Activated gamma-delta T cell (primary cell): ENCODE measurements around the gene CDK5R2.

ENCODE experiments used
- DNase-seq: peaks from one replicate; lab custom pipeline; 2025; lab: John Stamatoyannopoulos, UW

CDK5R2 gene

GRCh38 chr2:219002395-219003266 is 43.2 kb downstream of the CDK5R2 start:
- no peak for DNase-seq

DNA sequence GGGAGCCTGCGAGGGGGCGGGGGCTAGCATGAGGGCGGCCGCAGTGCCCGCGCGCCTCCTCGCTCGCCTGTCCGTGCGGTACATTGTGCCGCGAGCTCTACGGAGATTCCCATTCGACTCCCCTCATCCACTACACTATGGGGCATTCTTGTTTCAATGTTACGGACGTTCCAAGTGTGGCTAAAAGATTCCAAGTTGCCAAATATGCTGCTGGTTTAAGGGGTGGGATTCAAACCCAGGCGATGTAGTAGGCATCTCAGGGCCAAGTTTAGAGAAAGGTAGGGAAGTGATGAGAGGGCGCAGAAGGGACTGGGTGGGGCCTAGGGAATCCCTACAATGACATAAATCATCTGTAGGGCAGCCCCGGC is 43.8 kb downstream of the CDK5R2 start:
- no peak for DNase-seq

GRCh38 chr2:219003979-219004378 is 44.5 kb downstream of the CDK5R2 start:
- DNase-seq: no peak

DNA sequence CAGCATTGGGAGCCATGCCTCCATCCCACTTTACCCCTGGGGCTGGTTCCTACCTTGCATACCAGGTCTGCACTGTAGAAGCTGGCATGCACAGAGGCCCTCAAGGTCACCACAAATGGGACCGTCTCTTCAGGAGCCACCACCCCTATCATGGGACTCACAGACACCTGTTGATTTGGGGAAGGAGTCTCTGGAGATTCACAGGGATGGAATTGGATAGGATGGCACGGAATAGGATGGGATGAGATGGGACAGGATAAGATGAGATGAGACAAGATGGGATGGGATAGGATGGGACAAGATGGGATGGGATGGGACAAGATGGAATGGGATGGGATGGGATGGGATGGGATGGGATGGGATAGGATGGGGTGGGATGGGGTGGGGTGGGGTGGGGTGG is 49.8 kb downstream of the CDK5R2 start:
- no peak for DNase-seq

GRCh38 chr2:219010162-219010756 is 50.8 kb downstream of the CDK5R2 start:
- DNase-seq: no peak

DNA sequence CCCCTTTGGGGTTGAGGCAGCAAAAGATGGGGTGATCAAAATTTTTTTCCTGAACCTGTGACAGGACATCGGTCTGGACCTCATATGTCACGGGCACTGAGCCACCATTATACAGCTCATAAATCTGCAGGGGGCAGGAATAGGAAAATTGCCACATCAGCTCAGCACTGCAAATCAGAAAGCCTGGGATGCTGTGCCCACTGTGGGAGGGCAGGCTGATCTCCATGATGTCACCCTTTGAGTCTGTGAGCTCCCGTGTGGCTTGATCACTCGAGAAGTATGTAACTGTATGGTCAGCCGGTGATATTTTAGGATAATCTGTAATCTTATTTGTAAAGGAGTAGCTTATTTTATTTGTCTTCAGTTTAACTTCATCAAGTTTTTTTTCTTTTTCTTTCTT is 51.4 kb downstream of the CDK5R2 start:
- DNase-seq: no peak
